ENCODE results near the gene PRDX5.

Gene PRDX5

GRCh38 chr11:64351136-64351631, 33.3 kb downstream of the PRDX5 start:
- TF ChIP-seq, protein P1, sequence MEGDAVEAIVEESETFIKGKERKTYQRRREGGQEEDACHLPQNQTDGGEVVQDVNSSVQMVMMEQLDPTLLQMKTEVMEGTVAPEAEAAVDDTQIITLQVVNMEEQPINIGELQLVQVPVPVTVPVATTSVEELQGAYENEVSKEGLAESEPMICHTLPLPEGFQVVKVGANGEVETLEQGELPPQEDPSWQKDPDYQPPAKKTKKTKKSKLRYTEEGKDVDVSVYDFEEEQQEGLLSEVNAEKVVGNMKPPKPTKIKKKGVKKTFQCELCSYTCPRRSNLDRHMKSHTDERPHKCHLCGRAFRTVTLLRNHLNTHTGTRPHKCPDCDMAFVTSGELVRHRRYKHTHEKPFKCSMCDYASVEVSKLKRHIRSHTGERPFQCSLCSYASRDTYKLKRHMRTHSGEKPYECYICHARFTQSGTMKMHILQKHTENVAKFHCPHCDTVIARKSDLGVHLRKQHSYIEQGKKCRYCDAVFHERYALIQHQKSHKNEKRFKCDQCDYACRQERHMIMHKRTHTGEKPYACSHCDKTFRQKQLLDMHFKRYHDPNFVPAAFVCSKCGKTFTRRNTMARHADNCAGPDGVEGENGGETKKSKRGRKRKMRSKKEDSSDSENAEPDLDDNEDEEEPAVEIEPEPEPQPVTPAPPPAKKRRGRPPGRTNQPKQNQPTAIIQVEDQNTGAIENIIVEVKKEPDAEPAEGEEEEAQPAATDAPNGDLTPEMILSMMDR (IDR thresholded peaks at IDR 0.05; ENCODE audit: control insufficient read depth, extremely low read depth, insufficient read depth), result no peak
- DNase-seq (ENCODE audit: low read depth), result no peak
- H3K4me3 ChIP-seq (ENCODE audit: low read depth, low read length), result no peak overlapping the region

GRCh38 chr11:64352099-64352994, 34.4 kb downstream of the PRDX5 start:
- DNase-seq (ENCODE audit: low read depth), result no peak
- no peak overlapping the region for H3K4me3 ChIP-seq (ENCODE audit: low read depth, low read length)

DNA sequence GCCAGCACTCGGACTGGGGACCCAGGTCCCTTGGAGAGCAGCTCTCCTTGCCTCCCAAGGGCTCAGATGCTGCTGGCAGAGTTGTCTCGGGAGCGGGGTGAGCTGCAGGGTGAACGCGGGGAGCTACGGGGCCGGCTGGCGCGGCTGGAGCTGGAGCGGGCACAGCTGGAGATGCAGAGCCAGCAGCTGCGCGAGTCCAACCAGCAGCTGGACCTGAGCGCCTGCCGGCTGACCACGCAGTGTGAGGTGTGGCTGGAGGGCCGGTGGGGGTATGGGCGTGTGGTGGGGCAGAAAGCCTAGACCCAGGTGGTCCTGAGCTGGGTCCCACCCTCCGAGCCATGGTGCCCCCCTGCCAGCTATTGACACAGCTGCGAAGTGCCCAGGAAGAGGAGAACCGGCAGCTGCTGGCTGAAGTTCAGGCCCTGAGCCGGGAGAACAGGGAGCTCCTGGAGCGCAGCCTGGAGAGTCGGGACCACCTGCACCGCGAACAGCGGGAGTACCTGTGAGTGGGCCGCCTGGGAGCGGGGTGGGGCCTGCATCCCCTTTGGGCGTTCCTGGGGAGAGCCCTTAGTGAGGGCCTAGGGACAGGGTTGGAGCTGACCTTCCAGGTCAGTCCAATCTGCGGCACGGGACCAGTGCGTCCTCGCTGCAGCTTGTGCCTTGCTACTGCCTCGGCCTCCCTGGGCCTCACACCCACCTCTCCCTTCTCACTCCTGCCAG, 35.2 kb downstream of the PRDX5 start:
- TF ChIP-seq, protein P1 (IDR thresholded peaks at IDR 0.05; ENCODE audit: control insufficient read depth, extremely low read depth, insufficient read depth), result no peak
- no peak overlapping the region for H3K4me3 ChIP-seq (ENCODE audit: low read depth, low read length)
- DNase-seq (ENCODE audit: low read depth), result no peak

More at GRCh38 chr11:64352099-64352994, 34.4 kb downstream of the PRDX5 start:
- TF ChIP-seq, protein P1 (IDR thresholded peaks at IDR 0.05; ENCODE audit: control insufficient read depth, extremely low read depth, insufficient read depth), result no peak

GRCh38 chr11:64353715-64354506, 36.0 kb downstream of the PRDX5 start:
- no peak overlapping the region for H3K4me3 ChIP-seq (ENCODE audit: low read depth, low read length)
- TF ChIP-seq, protein P1 (IDR thresholded peaks at IDR 0.05; ENCODE audit: control insufficient read depth, extremely low read depth, insufficient read depth), result no peak
- DNase-seq (ENCODE audit: low read depth), result no peak

GRCh38 chr11:64355078-64355940, 37.4 kb downstream of the PRDX5 start:
- TF ChIP-seq, protein P1 (IDR thresholded peaks at IDR 0.05; ENCODE audit: control insufficient read depth, extremely low read depth, insufficient read depth), result peak; percentile 86
- H3K4me3 ChIP-seq (ENCODE audit: low read depth, low read length), result peak overlapping the region; percentile 43
- DNase-seq (ENCODE audit: low read depth), result no peak
